WTC11 (cell line): Measurements from ENCODE around the gene STAT6. TPM values are rescaled to one million over a fixed set of nuclear protein-coding genes. Genes with fewer than 3 reads are reported as not detected.
"Not testable (repeated sequence)": the region's sequence is repeated elsewhere in the genome, so short reads cannot be mapped to it uniquely, and the experiment has no call there.

Experiments used
- ATAC-seq: fragments of 200-7000 bp; cut with Tn5 transposase; 2 replicates; pipeline ENCODE4 v1.10.0; 2021; ENCODE audit warnings: mild to moderate bottlenecking, moderate library complexity
- CTCF ChIA-PET: fragments of 300-600 bp; sonication (Branson Sonifier 250); formaldehyde crosslinking; loops from one replicate; lab custom pipeline; 2021; ENCODE audit warnings: antibody characterized with exemption; lab: Charles Lee
- POLR2A ChIA-PET: fragments of 350-600 bp; sonication (Branson Sonifier 250); formaldehyde crosslinking; loops from one replicate; lab custom pipeline; 2021; ENCODE audit warnings: antibody characterized with exemption; lab: Charles Lee
- DNase-seq: peaks from one replicate; pipeline ENCODE4 v3.0.0; 2021; ENCODE audit warnings: low spot score
- H3K27ac Mint-ChIP-seq: 2 replicates; pipeline ENCODE4 v1.8.0; 2021; ENCODE audit warnings: mixed read lengths
- H3K27me3 Mint-ChIP-seq: 2 replicates; pipeline ENCODE4 v1.8.0; 2021; ENCODE audit warnings: low read depth, mild to moderate bottlenecking, moderate library complexity, mixed read lengths
- H3K36me3 Mint-ChIP-seq: 2 replicates; pipeline ENCODE4 v1.8.0; 2021; ENCODE audit warnings: mixed read lengths
- H3K4me1 Mint-ChIP-seq: 2 replicates; pipeline ENCODE4 v1.8.0; 2022; ENCODE audit warnings: mixed read lengths
- H3K4me3 Mint-ChIP-seq: 2 replicates; pipeline ENCODE4 v1.8.0; 2021; ENCODE audit warnings: mild to moderate bottlenecking, moderate library complexity, mixed read lengths
- H3K9me3 Mint-ChIP-seq: 2 replicates; pipeline ENCODE4 v1.8.0; 2021; ENCODE audit warnings: mixed read lengths
- CREB1 ChIP-seq: sonication (generic); formaldehyde crosslinking; IDR thresholded peaks from 2 replicates; pipeline ENCODE4 v1.8.0; 2023; ENCODE audit warnings: mild to moderate bottlenecking, missing genetic modification reagents
- CREM ChIP-seq: sonication (generic); formaldehyde crosslinking; IDR thresholded peaks from 2 replicates; pipeline ENCODE4 v1.8.1; 2022; ENCODE audit warnings: mild to moderate bottlenecking, missing genetic modification reagents, moderate library complexity
- CTCF ChIP-seq: fragments of 200-600 bp; IDR thresholded peaks from 2 replicates; pipeline ENCODE4 v1.8.0; 2022; ENCODE audit warnings: antibody characterized with exemption
- HMGXB4 ChIP-seq: sonication (generic); formaldehyde crosslinking; IDR thresholded peaks from 2 replicates; pipeline ENCODE4 v1.8.1; 2023; ENCODE audit warnings: mild to moderate bottlenecking, moderate library complexity, missing genetic modification reagents
- KAT7 ChIP-seq: sonication (generic); formaldehyde crosslinking; IDR thresholded peaks from 2 replicates; pipeline ENCODE4 v1.8.1; 2023; ENCODE audit warnings: missing genetic modification reagents, mild to moderate bottlenecking, borderline replicate concordance
- NFE2L1 ChIP-seq: sonication (generic); formaldehyde crosslinking; IDR thresholded peaks from 2 replicates; pipeline ENCODE4 v1.8.1; 2023; ENCODE audit warnings: missing genetic modification reagents
- PRRX2 ChIP-seq: fragments of 250-450 bp; sonication (Bioruptor Pico); IDR thresholded peaks from 2 replicates; pipeline ENCODE4 v1.8.0; 2021; ENCODE audit warnings: mild to moderate bottlenecking
- RELA ChIP-seq: sonication (generic); formaldehyde crosslinking; IDR thresholded peaks from 2 replicates; pipeline ENCODE4 v1.8.1; 2022; ENCODE audit warnings: missing genetic modification reagents, mild to moderate bottlenecking, borderline replicate concordance
- SOX15 ChIP-seq: fragments of 250-450 bp; sonication (Bioruptor Pico); IDR thresholded peaks from 2 replicates; pipeline ENCODE4 v1.9.0; 2021; ENCODE audit warnings: mild to moderate bottlenecking
- ZNF425 ChIP-seq: fragments of 250-450 bp; sonication (Bioruptor Pico); conservative IDR thresholded peaks from 2 replicates; pipeline ENCODE4 v1.9.0; 2021; ENCODE audit warnings: mild to moderate bottlenecking
- total RNA-seq: library from RNA; stranded (reverse); gene quantifications from 3 replicates; pipeline ENCODE4 v1.2.3, GENCODE V29; 2021
- TF ChIP-seq, protein P1 (sequence below): sonication (generic); formaldehyde crosslinking; IDR thresholded peaks from 2 replicates; pipeline ENCODE4 v1.8.0; 2022; ENCODE audit warnings: mild to moderate bottlenecking, missing genetic modification reagents

The STAT6 gene
- total RNA-seq, 1 experiment from 2014 or later: 47.0 TPM

DNA sequence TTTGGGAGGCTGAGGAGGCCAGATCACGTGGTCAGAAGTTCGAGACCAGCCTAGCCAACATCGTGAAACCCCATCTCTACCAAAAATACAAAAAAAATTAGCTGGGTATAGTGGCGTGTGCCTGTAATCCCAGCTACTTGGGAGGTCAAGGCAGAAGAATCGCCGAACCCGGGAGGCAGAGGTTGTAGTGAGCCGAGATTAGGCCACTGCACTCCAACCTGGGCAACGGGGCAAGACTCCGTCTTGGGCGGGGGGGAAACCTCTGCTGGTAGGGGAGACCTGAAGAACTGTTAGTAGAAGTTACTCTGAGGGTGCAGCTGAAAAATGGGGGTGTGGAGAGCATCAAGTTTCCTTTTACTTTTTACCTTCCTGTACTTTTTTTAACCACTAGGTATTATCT lies 14.9 kb upstream of the STAT6 start:
- TF ChIP-seq KAT7 (CRISPR knock-in tag): no peak
- Mint-ChIP-seq H3K27me3 (peaks cover 6% of the 10 kb centered on the region), H3K36me3 (peaks cover 2% of the 10 kb centered on the region; the same call in 1 of the 2 replicates), H3K9me3 (peaks cover 18% of the 10 kb centered on the region), H3K27ac (no peak overlapping the region), H3K4me1 (peaks cover 31% of the 10 kb centered on the region), H3K4me3 (no peak overlapping the region)
- POLR2A ChIA-PET: no interaction called here
- CTCF ChIA-PET: interaction anchor here (1.3 to 5.9 kb wide), 6 partner anchors 14 to 88 kb away, joined by 4 to 112 read pairs (median 34); partner anchors contain the start of gene STAT6
- ATAC-seq: no peak
- no peak for DNase-seq

- POLR2A ChIA-PET: interaction anchor here (0.6 kb wide), 1 partner anchor 12 kb away, joined by 3 read pairs; no protein-coding TSS in a partner anchor
- CTCF ChIA-PET: interaction anchor here (0.5 to 5.8 kb wide), 47 partner anchors 9 to 764 kb away, joined by 3 to 76 read pairs (median 4); partner anchors contain the start of genes NAB2, NEMP1, STAT2 and STAT6
- TF ChIP-seq SOX15 (CRISPR knock-in tag) (no peak), HMGXB4 (CRISPR knock-in tag) (no peak), CTCF (peak; percentile 92), PRRX2 (CRISPR knock-in tag) (no peak), ZNF425 (CRISPR knock-in tag) (no peak), RELA (CRISPR knock-in tag) (no peak), NFE2L1 (no peak)
- H3K27me3 Mint-ChIP-seq: peaks cover 6% of the 10 kb centered on the region
- H3K27ac Mint-ChIP-seq: no peak overlapping the region
- peaks cover 15% of the 10 kb centered on the region for H3K4me1 Mint-ChIP-seq
- peaks cover 2% of the 10 kb centered on the region; the same call in 1 of the 2 replicates for H3K36me3 Mint-ChIP-seq
- H3K4me3 Mint-ChIP-seq: no peak overlapping the region
- DNase-seq (peak; percentile 84), ATAC-seq (peak; percentile 59)
- peaks cover 22% of the 10 kb centered on the region for H3K9me3 Mint-ChIP-seq
Measured at GRCh38 chr12:57124261-57124877, 13.2 kb upstream of the STAT6 start.

DNA sequence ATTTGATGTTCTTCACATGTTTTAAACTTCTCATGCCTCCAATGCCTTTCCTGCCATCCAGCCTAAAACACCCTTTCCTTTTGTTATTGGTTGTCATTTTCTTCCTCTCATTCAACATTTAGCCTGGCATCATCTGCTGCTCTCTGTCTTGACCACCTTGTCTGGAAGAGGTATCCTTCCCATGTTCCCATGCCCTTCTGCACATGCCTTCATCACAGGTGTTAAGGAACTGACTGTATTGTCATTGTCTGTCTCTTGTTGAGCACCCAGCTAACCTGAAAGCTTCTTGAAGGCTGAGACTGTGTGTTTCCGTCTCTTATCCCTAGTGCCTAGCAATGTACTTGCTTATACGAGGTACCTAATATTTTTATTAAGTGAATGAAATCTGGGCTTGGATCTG lies 12.7 kb upstream of the STAT6 start:
- Mint-ChIP-seq H3K36me3 (peaks cover 2% of the 10 kb centered on the region; the same call in 1 of the 2 replicates), H3K27ac (no peak overlapping the region), H3K4me1 (peaks cover 15% of the 10 kb centered on the region), H3K9me3 (peaks cover 22% of the 10 kb centered on the region), H3K27me3 (peaks cover 6% of the 10 kb centered on the region), H3K4me3 (no peak overlapping the region)
- TF ChIP-seq CREM (CRISPR knock-in tag) (no peak), CREB1 (CRISPR knock-in tag) (no peak), ZNF425 (CRISPR knock-in tag) (no peak)
- TF ChIP-seq, protein P1, sequence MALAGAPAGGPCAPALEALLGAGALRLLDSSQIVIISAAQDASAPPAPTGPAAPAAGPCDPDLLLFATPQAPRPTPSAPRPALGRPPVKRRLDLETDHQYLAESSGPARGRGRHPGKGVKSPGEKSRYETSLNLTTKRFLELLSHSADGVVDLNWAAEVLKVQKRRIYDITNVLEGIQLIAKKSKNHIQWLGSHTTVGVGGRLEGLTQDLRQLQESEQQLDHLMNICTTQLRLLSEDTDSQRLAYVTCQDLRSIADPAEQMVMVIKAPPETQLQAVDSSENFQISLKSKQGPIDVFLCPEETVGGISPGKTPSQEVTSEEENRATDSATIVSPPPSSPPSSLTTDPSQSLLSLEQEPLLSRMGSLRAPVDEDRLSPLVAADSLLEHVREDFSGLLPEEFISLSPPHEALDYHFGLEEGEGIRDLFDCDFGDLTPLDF (CRISPR knock-in tag): no peak
- ChIA-PET CTCF (interaction anchor here (0.8 to 5.8 kb wide), 34 partner anchors 8 to 262 kb away, joined by 3 to 76 read pairs (median 5); partner anchors contain the start of genes STAT6 and ZBTB39), POLR2A (interaction anchor here (0.6 kb wide), 1 partner anchor 13 kb away, joined by 3 read pairs; no protein-coding TSS in a partner anchor)
- ATAC-seq (no peak), DNase-seq (no peak)

- ATAC-seq, H3K27ac Mint-ChIP-seq, H3K4me1 Mint-ChIP-seq, H3K4me3 Mint-ChIP-seq, DNase-seq, H3K27me3 Mint-ChIP-seq, H3K36me3 Mint-ChIP-seq: not testable (repeated sequence)
- POLR2A ChIA-PET: interaction anchor here (1.1 kb wide), 1 partner anchor 432 kb away, joined by 4 read pairs; no protein-coding TSS in a partner anchor
- H3K9me3 Mint-ChIP-seq: peaks cover 22% of the 10 kb centered on the region
- CTCF ChIA-PET: interaction anchor here (1.4 to 5.8 kb wide), 4 partner anchors 10 to 55 kb away, joined by 3 to 76 read pairs (median 4); partner anchors contain the start of gene STAT6
Measured at GRCh38 chr12:57120718-57121117, 9.6 kb upstream of the STAT6 start.
